Stimulated activated naive CD8-positive, alpha-beta T cell treated with anti-CD3 and anti-CD28 coated beads, Interleukin-15, amount 100 ng/mL, for 72 hours (primary cell): ENCODE results near the gene BLOC1S5.
"Not testable (repeated sequence)": the region's sequence is repeated elsewhere in the genome, so short reads cannot be mapped to it uniquely, and the experiment has no call there.

Experiments used
- ATAC-seq: fragments of 150-1000 bp; cut with Tn5 transposase; 2 replicates; pipeline ENCODE4 v1.10.0; 2021; ENCODE audit warnings: mild to moderate bottlenecking, moderate library complexity
- DNase-seq, 2 donors: peaks; one replicate each; pipeline ENCODE4 v3.0.0; 2021 to 2022
- H3K27ac Mint-ChIP-seq, 2 donors: one replicate each; pipeline ENCODE4 v1.8.0; 2022; ENCODE audit warnings: mild to moderate bottlenecking in 2 of 2, mixed read lengths in 2 of 2, moderate library complexity in 2 of 2
- H3K27me3 Mint-ChIP-seq: one replicate; pipeline ENCODE4 v1.8.0; 2022; ENCODE audit warnings: mixed read lengths
- H3K4me1 Mint-ChIP-seq: one replicate; pipeline ENCODE4 v1.8.0; 2022; ENCODE audit warnings: mild to moderate bottlenecking, mixed read lengths
- H3K4me3 Mint-ChIP-seq, 2 donors: one replicate each; pipeline ENCODE4 v1.8.0; 2022; ENCODE audit warnings: mild to moderate bottlenecking in 2 of 2, mixed read lengths in 2 of 2, moderate library complexity in 1 of 2
- H3K9me3 Mint-ChIP-seq, 2 donors: one replicate each; pipeline ENCODE4 v1.8.0; 2022; ENCODE audit warnings: mixed read lengths in 2 of 2

BLOC1S5 gene

DNA sequence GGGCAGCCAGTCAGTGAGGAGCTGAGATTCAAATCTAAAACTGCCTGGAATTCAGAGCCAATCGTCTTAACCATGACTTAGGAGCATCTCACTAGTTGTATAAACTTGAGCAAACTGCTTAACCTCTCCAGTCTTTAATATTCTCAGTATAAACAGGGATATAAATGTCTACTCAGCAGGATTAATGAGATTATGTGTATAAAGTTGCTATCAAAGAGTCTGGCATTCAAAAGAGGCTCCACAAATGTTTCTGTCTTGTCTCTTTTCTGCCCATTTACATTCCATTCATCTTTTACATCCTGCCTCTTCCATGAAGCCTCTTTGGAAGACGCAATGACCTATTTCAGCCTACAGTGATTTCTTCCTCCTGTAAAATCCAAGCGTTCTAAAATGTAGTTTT is 66.9 kb downstream of the BLOC1S5 start:
- H3K9me3 Mint-ChIP-seq, result no peaks in the 10 kb centered on the region
- no peak overlapping the region for H3K4me3 Mint-ChIP-seq
- no peaks in the 10 kb centered on the region for H3K27me3 Mint-ChIP-seq
- ATAC-seq, result no peak
- no peaks in the 10 kb centered on the region for H3K4me1 Mint-ChIP-seq
- DNase-seq, result no peak
- H3K27ac Mint-ChIP-seq, result no peak overlapping the region

GRCh38 chr6:7996538-7997111 is 67.6 kb downstream of the BLOC1S5 start:
- Mint-ChIP-seq H3K27me3 (no peaks in the 10 kb centered on the region), H3K4me3 (no peak overlapping the region)
- DNase-seq, result no peak

GRCh38 chr6:7993952-7994351 is 70.2 kb downstream of the BLOC1S5 start:
- Mint-ChIP-seq H3K4me1 (no peaks in the 10 kb centered on the region), H3K4me3 (no peak overlapping the region), H3K27me3 (no peaks in the 10 kb centered on the region), H3K9me3 (no peaks in the 10 kb centered on the region), H3K27ac (no peak overlapping the region)
- ATAC-seq (no peak), DNase-seq (no peak)

More at GRCh38 chr6:7996538-7997111, 67.6 kb downstream of the BLOC1S5 start:
- no peak overlapping the region for H3K27ac Mint-ChIP-seq
- ATAC-seq, result no peak
- no peaks in the 10 kb centered on the region for H3K9me3 Mint-ChIP-seq
- H3K4me1 Mint-ChIP-seq, result no peaks in the 10 kb centered on the region

DNA sequence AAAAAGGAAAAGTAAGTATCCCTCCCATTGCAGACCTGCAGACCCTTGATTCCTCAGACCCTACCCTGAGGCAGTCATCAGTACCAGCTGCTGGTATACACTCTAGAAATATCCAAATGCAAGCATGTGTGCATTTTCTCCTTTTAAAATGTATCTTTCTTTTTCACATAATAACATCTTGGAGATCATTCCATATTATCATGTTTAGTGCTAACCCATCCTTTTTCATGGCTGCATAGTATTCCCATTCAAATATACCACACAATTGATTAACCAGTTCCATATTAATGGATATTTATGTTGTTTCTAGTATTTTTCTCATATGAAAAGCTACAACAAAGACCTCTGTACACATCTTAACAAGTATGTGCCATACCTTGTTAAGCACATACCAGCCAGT is 70.8 kb downstream of the BLOC1S5 start:
- Mint-ChIP-seq H3K27ac (no peak overlapping the region), H3K4me1 (no peaks in the 10 kb centered on the region), H3K4me3 (no peak overlapping the region), H3K27me3 (no peaks in the 10 kb centered on the region), H3K9me3 (no peaks in the 10 kb centered on the region)
- ATAC-seq (no peak), DNase-seq (no peak)

DNA sequence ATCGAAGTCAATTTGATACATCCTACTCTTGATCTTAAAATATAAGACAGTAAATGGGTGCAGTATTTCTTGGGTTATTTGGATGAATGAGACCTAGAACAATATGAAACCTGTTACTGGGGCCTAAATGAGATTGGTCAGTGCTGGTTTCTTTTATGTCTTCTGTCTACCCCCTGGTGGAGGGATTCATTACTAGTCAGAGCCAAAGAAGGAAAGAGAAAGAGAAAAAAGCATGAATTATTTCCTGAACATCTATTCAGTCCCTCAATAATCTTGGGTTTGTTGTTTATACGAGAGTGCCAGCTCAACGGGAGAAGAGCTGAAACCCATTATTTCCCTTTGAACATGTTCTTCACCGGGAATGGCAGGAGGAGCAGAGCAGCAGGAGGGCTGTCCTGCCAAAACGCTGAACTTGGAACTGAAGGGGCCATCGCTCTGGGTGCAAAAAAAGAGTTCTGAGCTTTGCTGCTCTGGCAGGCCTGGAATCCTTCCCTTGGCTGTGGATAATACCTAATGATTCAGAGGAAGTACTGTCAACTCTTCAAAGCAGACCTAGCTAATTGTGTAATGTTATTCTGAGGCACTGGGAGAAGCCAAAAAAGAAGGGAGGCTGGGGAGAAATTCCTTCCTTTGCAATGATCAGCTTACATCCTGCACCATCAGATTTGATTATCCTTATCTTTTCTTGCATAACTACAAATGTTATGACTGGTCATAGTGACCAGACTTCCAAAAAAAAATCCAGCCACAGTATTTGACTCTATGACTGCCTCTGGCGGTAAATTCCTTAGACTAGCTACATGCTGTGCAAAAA is 72.0 kb downstream of the BLOC1S5 start:
- Mint-ChIP-seq H3K4me1 (no peaks in the 10 kb centered on the region), H3K27me3 (no peaks in the 10 kb centered on the region), H3K27ac (no peak overlapping the region), H3K4me3 (no peak overlapping the region), H3K9me3 (peaks cover 0 to 7% of the 10 kb centered on the region in 2 donors)
- ATAC-seq (no peak), DNase-seq (no peak)

DNA sequence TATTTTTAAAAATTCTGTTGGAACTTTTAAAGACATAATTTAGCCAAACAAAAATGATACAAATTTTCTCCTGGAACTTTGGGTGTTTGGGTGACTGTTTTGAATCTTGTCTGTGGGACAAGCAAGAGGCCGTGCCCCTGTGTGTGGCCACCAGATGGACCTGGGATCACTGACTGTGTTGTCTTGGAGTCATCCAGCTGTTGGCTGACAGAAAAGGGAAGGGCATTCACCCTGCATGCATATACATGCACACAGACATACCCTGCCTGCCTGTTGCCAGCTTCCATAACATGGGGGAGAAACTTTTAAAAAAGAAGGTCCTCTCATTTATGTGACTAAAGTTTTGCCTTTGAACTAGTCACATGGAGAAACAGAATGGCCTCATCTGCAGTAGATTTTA is 72.7 kb downstream of the BLOC1S5 start:
- H3K4me3 Mint-ChIP-seq, result no peak overlapping the region
- H3K4me1 Mint-ChIP-seq, result no peaks in the 10 kb centered on the region
- H3K9me3 Mint-ChIP-seq, result peaks cover 0 to 14% of the 10 kb centered on the region in 2 donors
- DNase-seq, result no peak
- H3K27ac Mint-ChIP-seq, result no peak overlapping the region
- ATAC-seq, result no peak
- H3K27me3 Mint-ChIP-seq, result no peaks in the 10 kb centered on the region

DNA sequence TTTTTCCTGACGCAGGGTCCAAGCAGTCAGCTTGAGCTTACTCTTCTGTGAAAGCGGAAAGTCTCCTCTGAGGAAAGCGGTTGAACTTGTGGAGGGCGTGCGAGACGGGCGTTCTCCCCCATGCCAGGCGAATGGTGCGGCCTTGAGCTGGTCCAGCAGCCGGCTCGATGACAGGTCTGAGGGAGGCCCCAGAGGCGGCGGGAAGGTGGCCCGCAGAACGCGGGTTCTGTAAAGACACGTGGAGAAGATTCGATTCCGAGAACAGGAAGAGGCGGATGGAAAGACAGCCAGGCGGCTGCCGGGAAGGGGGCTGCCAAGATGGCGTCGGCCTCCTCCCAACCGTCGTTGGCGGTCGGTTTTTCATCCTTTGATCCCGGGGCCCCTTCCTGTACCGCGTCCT is 78.0 kb downstream of the BLOC1S5 start:
- Mint-ChIP-seq H3K27me3 (no peaks in the 10 kb centered on the region), H3K9me3 (peaks cover 0 to 21% of the 10 kb centered on the region in 2 donors), H3K4me1 (no peaks in the 10 kb centered on the region), H3K27ac (no peak overlapping the region), H3K4me3 (no peak overlapping the region)
- no peak for ATAC-seq
- DNase-seq, result no peak

GRCh38 chr6:7983967-7984366 is 80.2 kb downstream of the BLOC1S5 start:
- not testable (repeated sequence) for ATAC-seq, H3K27ac Mint-ChIP-seq, H3K4me1 Mint-ChIP-seq, H3K27me3 Mint-ChIP-seq, DNase-seq, H3K4me3 Mint-ChIP-seq
- peaks cover 0 to 21% of the 10 kb centered on the region in 2 donors for H3K9me3 Mint-ChIP-seq

GRCh38 chr6:7979831-7980230 is 84.4 kb downstream of the BLOC1S5 start:
- H3K27me3 Mint-ChIP-seq, result peaks cover 20% of the 10 kb centered on the region
- no peak for DNase-seq
- H3K27ac Mint-ChIP-seq, result no peak overlapping the region
- ATAC-seq, result no peak
- H3K9me3 Mint-ChIP-seq, result no peaks in the 10 kb centered on the region
- H3K4me1 Mint-ChIP-seq, result peaks cover 10% of the 10 kb centered on the region
- no peak overlapping the region for H3K4me3 Mint-ChIP-seq

DNA sequence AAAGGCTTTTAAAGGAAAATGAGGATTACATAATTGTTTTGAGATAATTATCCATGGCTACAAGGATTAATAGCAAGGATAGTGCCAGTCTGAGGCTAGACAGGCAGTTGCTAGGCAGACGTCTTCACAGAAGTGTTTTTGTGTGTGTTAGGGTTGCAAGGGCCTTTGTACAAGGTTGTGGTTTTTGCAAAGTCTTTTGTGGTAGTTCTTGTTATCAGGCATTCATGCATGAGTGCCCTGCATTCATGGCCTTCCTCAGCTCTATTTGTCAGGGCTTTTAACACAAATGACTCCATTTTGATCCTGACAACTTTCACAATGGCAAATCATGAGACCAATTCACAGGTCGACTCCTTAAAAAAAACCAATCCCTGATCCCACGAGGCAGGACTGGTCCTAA is 85.5 kb downstream of the BLOC1S5 start:
- H3K27ac Mint-ChIP-seq, result no peak overlapping the region
- ATAC-seq (no peak), DNase-seq (no peak)
- H3K9me3 Mint-ChIP-seq, result no peaks in the 10 kb centered on the region
- no peak overlapping the region for H3K4me3 Mint-ChIP-seq
- peaks cover 30% of the 10 kb centered on the region for H3K27me3 Mint-ChIP-seq
- H3K4me1 Mint-ChIP-seq, result peaks cover 14% of the 10 kb centered on the region

DNA sequence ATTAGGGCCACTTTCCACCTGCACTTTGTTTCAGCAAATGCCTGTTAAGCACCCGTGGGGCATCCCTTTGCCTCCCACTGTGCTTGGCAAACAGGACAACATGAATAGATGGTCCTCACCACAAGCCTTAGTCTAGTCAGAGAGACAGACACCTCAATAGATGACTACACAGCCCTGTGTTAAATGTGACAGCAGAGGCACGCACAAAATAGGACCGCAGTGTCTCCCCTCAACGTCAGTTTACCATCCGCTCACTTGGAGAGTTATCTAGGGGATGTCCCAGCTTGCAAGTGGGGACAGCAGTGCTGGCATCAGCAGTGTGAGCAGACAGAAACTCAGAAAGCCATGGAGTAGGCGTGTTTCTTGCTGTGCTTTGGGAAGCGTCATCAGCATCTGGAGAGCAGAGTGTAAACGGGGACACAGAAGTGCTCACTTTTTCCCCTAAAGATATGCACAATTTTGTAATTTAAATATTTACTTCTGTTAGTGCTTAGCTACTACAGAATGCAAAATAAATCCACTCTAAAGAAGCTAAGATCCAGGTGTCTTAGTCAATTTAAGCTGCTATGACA is 87.6 kb downstream of the BLOC1S5 start:
- Mint-ChIP-seq H3K27ac (no peak overlapping the region), H3K4me3 (no peak overlapping the region), H3K9me3 (no peaks in the 10 kb centered on the region), H3K27me3 (peaks cover 30% of the 10 kb centered on the region), H3K4me1 (peaks cover 14% of the 10 kb centered on the region)
- no peak for ATAC-seq
- DNase-seq, result no peak

DNA sequence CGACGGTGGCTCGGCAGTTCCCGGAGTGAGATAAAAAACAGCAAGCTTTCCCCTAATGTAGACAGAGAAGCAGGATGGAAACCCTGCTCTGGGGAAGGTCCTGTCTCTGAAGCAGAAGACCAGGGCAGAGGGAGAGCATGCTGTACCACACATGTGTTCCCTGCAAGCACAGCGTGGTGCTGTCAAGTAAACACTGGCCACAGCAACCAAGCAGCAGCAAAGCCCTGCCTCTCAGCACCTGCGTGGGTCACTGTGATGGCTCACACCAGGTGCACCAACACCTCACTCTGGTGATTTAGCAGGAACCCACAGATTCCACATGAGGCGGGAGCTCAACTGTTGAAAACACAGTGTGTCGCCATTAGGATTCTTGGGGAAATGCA is 88.4 kb downstream of the BLOC1S5 start:
- H3K4me3 Mint-ChIP-seq, result peak overlapping the region in 1 of 2 donors; percentile 59
- peaks cover 14% of the 10 kb centered on the region for H3K4me1 Mint-ChIP-seq
- DNase-seq (no peak), ATAC-seq (peak; percentile 31)
- H3K9me3 Mint-ChIP-seq, result peaks cover 0 to under 1% of the 10 kb centered on the region in 2 donors
- H3K27me3 Mint-ChIP-seq, result peaks cover 30% of the 10 kb centered on the region
- H3K27ac Mint-ChIP-seq, result no peak overlapping the region

DNA sequence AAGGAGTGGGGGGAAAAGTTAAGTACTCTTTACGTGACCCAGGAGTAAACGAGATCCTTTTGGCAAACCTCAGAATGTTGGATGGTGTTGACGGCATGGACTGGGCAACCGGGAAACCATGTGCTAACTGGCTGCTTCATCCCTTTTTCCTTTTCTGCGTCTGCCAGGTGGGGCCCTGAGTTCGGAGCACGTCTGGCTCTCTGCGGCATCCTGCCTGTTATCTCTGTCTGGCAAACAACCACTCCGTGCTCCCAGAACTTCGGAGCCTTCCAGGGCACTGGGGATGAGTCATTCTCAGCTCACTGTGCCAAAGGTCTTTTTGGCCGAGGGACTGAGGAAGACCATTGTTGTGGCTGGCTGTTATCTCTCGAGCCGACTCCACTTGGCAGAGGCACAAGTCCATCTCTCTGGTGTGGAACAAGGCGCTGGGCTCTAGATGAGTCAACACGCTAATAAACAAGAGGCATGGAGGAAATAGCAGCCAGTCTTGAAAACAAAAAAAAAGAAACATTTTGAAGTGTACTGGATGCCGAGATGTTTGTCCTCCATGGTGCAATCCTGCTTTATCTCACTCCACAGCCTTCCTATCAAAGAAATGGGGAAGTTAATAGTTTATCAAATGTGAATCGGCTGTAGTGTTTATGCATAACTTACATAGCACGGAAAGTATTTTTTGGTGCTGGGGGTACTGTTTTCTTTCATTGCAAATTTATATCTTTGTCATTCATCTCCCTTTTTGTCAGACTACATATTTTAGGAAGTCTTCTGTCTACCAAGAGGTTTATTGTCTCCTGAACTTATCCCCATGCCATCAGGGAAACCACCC is 89.0 kb downstream of the BLOC1S5 start:
- Mint-ChIP-seq H3K4me3 (peak overlapping the region; percentile 29 to 59), H3K27ac (no peak overlapping the region), H3K27me3 (peaks cover 30% of the 10 kb centered on the region), H3K9me3 (peaks cover 4 to 7% of the 10 kb centered on the region in 2 donors), H3K4me1 (peaks cover 14% of the 10 kb centered on the region)
- DNase-seq, result no peak
- ATAC-seq, result no peak

DNA sequence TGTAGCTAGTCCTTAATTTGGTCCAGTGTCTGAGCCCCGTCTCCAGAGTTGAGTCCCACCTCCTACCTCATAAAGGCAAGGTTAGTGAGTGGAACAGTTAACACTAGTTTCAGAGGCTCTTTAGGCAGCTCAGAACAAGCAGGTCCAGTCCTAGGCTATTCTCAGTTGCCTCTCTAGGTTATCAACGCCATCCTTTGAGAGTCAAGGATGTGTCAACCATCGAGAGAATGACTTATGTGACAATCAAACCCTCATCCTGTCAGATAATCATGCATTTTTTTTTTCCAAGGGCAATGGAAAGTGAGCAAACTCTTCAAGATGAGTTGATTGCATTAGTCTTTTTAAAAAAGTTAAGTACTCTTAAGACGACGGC is 89.6 kb downstream of the BLOC1S5 start:
- DNase-seq (no peak), ATAC-seq (no peak)
- no peak overlapping the region for H3K27ac Mint-ChIP-seq
- peaks cover 4 to 13% of the 10 kb centered on the region in 2 donors for H3K9me3 Mint-ChIP-seq
- H3K4me3 Mint-ChIP-seq, result no peak overlapping the region
- H3K4me1 Mint-ChIP-seq, result peaks cover 14% of the 10 kb centered on the region
- peaks cover 30% of the 10 kb centered on the region for H3K27me3 Mint-ChIP-seq

DNA sequence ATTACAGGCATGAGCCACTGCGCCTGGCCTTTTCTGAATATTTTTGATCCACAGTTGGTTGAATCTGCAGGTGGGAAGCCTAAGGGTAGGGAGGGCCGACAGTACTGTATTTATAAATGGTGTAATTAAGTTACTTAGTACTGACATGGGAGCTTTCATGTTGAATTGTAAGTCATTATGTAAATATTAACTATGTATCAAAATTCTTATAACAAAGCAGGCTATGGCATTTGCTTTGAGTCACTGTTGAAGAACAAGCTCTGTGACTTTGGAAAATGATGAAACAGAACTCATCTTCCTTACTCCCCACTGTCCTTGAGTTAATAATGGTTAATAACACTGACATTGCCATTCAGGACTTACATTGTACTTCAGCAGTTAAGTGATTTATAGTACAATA is 90.6 kb downstream of the BLOC1S5 start:
- Mint-ChIP-seq H3K4me3 (no peak overlapping the region), H3K4me1 (peaks cover 14% of the 10 kb centered on the region), H3K9me3 (peaks cover 8 to 21% of the 10 kb centered on the region in 2 donors), H3K27ac (no peak overlapping the region), H3K27me3 (peaks cover 30% of the 10 kb centered on the region)
- no peak for ATAC-seq
- DNase-seq, result no peak

DNA sequence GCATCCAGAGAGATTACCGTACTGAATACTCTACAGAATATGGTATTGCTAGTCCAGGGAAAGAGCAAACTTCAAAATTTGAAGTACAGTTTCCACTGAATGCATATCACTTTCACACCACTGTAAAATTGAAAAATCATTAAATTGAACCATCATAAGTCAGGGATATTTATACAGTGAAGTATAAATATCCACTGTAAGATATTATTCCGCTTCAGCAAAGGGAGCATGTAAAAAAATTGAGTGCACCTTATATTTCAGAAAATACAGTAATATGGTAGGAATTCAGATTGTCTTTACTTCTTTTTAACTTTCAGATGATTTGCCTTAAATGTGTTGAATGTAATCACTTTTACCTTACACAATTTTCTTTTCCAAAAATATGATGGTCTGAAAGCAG is 92.7 kb downstream of the BLOC1S5 start:
- DNase-seq (no peak), ATAC-seq (no peak)
- H3K4me3 Mint-ChIP-seq, result no peak overlapping the region
- no peak overlapping the region for H3K27ac Mint-ChIP-seq
- peaks cover 27% of the 10 kb centered on the region for H3K27me3 Mint-ChIP-seq
- H3K4me1 Mint-ChIP-seq, result peaks cover 14% of the 10 kb centered on the region
- H3K9me3 Mint-ChIP-seq, result peaks cover 8 to 21% of the 10 kb centered on the region in 2 donors
